ENCODE measurements around the gene PCBD2.
"Not testable (repeated sequence)": the region's sequence is repeated elsewhere in the genome, so short reads cannot be mapped to it uniquely, and the experiment has no call there.

Gene PCBD2

DNA sequence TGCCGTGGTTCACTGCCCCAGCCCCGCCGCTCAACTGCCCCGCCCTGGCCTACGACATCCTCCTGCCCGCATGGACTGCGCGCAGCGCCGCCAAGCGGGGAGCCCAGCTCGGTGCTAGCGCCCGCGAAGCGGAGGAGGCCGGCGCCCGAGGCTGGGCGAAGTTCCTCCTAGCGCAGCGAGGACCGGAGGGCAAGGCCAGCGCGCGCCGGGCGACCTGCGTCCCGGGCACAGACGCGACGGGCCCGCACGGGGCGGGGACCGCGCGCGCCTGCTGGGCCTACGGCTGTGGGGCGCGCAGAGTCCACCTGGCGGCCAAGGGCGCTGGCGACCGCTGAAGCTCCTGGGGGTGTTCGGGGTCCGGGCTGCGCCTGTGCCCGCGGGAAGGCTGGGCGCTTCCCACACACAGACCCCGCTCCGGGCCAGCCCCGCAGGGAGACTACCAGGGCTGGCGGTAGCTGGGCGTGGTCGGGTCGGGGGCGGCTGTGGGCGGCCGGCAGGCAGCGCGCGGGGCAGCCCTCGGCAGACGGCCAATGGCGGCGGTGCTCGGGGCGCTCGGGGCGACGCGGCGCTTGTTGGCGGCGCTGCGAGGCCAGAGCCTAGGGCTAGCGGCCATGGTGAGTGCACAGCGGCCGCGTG, at the start of gene PCBD2:
TSS of gene PCBD2 (plus strand) at position 522 of the 636 bp plus-strand sequence. CDS start at position 531, 9 bp downstream.
- peak; percentile 93 to 95 for DNase-seq

DNA sequence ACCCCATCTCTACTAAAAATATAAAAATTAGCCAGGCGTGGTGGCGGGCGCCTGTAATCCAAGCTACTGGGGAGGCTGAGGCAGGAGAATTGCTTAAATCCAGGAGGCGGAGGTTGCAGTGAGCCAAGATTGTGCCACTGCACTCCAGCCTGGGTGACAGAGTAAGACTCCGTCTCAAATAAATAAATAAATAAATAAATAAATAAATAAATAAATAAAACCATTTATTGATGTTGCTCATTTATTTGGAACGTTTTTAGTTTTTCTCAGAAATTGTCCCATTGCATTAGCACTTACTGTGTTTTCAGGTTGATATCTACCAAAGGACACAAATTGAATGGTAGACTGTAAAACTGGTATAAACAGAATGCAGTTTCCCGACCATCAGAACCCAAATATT, 48.5 kb upstream of the PCBD2 start:
- not testable (repeated sequence) for DNase-seq

DNA sequence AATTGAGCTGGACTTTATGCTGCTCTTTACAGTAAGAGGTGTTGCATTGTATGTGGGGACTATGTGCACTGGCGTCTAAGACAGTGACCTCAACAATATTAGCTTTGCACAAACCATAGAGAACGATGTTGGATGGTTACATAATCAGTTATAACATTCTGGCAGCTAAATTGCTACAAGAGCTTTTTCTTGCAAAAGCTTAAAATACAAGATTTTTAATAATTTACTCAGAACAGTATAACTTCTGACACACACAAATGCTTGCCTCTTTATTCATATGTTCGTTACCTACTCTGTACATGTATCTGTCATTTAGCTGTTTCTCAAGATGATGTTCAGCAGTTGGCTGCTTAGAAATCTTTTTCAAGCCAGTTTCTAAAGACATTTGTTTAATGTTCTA, 47.5 kb upstream of the PCBD2 start:
- DNase-seq = no peak

DNA sequence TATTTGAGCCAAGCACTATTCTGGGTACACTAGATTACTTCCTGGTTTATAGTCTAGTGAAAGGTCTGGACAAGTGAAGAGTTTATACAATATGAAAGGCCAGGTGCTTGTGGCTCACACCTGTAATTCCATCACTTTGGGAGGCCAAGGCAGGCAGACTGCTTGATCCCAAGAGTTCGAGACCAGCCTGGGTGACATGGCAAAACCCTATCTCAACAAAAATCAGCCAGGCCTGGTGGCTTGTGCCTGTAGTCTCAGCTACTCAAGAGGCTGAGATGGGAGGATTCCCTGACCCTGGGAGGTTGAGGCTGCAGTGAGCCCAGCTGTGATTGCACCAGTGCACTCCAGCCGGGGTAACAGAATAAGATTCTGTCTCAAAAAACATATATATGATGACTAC, 40.2 kb upstream of the PCBD2 start:
- DNase-seq = no peak

DNA sequence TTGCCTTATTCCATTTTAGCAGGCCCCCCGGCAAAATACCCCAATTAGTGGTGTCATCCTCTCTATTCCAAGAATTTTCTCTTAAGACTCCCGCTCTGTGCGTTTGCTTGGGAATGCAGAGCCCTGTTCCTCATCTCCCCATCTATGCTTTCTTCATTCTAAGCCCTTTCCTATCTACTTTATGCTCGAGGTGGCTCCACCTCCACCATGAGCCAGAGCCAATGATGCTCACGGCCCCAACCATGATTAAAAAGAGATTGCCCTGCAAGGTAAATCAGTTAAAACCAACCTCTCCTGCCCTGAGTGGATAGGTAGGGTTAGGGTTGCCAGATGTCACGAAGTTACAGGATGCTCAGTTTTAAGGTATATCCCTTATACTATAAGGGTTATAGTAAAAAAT, 31.4 kb upstream of the PCBD2 start:
- no peak for DNase-seq

DNA sequence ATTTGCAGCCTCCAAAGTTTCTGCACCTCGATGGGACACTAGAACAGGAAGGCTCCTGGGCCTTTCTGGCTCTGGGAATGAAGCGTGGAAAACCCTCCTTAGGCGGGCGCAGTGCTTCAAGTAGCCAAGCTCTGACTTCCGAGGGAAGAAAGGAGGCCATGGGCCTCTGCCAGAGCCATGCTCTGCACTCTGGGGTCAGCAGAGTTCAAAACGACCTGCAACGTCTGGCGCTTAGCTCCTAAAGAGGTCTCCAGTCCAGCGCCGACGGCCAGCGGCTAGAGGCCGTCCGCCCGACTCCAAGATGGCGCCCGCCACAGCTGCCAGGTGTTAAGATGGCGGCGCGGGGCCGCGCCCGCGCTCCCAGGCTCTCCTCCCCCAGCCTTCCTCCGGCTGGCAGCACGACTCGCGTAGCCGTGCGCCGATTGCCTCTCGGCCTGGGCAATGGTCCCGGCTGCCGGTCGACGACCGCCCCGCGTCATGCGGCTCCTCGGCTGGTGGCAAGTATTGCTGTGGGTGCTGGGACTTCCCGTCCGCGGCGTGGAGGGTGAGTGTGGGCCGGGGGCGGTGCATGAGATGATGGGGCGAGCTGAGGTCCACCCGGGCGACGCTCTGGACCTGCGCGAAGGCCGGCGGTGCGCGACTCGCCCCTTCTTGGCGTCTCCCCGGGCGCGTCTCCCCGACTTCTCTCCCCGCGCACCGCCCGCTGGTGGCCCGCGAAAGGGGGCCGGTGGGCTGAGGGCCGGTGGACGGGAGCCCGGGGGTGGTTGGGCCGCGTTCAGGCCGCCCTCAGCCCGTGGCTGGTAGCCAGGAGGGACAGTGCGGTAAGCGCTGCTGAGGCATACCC, 30.7 kb upstream of the PCBD2 start, which contains the start of gene TXNDC15:
TSS of gene TXNDC15 (plus strand) at position 385 of the 844 bp plus-strand sequence. CDS start at position 442, 57 bp downstream.
- peak; percentile 80 to 87 for DNase-seq

DNA sequence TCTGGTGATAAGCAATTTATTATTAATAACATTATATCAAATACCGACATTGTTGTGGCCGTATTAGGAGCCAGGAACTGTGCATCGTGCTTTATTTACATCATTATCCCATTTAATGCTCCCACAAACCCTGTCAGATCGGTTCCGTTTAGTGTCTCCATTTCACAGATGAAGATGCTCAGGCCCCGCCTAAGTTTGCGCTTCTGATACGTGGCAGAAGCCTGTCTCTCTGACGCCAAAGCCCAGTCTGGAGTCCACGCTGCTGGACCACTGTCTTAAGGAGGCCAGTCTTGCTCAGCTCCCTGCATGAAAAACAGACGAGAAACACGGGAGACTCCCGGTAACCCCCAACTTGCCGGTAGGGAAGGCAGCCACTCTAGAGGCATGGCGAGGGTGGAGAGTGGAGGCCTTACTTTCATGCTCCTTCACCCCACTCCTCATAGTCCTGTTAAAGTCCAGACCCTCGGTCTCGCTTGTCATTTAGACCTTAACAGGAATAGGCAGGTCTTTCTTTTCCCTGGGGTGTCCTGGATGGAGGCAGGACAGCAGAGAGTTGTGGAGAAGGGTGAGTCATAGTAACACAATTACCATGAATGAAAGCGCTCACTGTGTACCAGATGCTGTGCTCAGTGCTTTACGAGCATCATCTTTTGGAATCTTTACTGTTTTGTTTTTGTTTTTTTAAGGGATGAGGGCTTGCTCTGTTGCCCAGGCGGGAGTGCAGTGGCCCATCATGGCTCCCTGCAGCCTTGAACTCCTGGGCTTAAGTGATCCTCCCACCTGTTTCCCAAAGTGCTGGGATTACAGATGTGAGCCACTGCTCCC, 29.9 kb upstream of the PCBD2 start:
- DNase-seq = peak; percentile 35 to 44

DNA sequence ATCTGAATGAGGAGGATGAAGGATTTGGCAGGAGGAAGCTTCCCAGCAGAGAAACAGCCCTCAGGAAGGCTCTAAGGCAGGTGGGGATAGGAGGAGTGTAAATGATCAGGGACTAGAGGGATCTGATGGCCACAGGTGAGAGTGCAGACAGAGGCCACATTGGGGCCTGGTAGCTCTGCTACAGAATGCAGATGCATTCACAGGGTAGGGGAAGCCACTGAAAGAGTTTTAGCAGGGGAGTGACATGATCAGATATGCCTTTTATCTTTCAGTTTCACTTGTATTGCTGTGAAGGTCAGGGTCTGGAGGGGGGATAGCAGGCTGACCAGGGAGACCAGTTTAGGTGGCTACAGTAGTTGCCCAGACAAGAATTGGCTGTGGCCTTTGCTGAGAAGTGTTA, 27.8 kb upstream of the PCBD2 start:
- DNase-seq = no peak

DNA sequence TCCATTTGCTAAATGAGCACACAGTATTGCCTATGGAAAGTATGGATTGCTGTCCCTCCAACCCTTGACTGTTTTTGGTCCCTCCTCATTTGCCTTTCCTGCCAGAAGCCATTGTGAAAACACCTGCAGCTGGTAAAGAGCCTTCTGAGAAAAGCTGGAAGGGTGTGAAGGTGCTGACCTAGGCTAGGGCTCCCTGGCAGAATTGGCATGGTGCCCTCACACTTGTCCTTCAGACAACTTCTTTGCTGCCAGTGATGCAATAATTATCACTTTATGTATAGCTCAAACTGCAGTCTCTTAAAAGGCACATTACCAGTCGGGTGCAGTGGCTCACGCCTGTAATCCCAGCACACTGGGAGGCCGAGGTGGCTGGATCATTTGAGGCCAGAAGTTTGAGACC, 26.5 kb upstream of the PCBD2 start:
- DNase-seq = no peak

DNA sequence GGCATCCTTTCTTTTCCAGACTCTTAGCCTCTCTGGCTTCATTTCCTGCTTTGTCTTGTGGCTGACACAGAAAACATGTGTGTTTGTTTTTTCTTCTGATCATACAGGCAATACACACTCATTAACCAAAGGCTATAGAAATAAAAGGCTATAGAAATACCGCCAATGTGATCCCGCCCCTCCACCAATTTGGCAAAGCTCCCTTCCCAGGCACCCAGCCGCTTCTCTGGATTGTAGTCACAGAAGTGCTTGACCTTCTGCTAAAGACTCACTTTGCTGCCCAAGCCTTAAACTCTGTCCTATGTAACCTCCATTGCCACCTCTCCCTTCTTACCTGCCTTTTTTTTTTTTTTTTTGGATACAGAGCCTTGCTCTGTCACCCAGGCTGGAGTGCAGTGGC, 25.5 kb upstream of the PCBD2 start:
- no peak for DNase-seq

DNA sequence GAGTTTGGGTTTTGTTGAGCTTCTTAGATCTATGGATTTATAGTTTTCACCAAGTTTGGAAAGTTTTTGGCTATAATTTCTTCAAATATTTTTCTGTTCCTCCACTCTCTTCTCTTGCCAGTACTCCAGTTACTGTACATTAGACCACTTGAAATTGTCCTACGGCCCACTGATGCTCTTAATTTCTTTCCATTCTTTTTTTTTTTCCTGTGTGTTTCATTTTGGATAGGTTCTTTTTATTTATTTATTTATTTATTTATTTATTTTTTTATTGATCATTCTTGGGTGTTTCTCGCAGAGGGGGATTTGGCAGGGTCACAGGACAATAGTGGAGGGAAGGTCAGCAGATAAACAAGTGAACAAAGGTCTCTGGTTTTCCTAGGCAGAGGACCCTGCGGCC, 24.0 kb upstream of the PCBD2 start:
- DNase-seq = not testable (repeated sequence)

DNA sequence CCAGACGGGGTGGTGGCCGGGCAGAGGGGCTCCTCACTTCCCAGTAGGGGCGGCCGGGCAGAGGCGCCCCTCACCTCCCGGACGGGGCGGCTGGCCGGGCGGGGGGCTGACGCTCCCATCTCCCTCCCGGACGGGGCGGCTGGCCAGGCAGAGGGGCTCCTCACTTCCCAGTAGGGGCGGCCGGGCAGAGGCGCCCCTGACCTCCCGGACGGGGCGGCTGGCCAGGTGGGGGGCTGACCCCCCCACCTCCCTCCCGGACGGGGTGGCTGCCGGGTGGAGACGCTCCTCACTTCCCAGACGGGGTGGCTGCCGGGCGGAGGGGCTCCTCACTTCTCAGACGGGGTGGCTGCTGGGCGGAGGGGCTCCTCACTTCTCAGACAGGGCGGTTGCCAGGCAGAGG, 23.2 kb upstream of the PCBD2 start:
- DNase-seq = not testable (repeated sequence)

DNA sequence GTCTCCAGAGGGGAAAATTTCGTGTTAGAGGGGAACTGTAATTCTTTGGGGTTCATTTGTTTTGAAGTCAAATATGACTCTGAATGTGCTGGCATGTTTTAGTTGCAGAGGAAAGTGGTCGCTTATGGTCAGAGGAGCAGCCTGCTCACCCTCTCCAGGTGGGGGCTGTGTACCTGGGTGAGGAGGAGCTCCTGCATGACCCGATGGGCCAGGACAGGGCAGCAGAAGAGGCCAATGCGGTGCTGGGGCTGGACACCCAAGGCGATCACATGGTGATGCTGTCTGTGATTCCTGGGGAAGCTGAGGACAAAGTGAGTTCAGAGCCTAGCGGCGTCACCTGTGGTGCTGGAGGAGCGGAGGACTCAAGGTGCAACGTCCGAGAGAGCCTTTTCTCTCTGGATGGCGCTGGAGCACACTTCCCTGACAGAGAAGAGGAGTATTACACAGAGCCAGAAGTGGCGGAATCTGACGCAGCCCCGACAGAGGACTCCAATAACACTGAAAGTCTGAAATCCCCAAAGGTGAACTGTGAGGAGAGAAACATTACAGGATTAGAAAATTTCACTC, 17.3 kb upstream of the PCBD2 start:
- no peak for DNase-seq

DNA sequence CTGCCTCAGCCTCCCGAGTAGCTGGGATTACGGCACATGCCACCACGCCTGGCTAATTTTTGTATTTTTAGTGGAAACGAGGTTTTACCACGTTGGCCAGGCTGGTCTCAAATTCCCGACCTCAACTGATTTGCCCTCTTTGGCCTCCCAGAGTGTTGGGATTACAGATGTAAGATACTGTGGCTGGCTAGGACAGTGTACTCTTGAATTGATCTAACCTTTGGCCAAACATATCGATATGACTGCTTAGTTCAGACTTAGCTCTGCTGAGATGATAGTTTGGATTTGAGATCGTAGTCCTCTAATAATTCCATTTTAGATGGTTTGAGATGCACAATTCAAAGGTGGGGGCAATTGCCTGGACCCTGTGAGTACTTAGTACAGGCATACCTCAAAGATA, 15.6 kb upstream of the PCBD2 start:
- DNase-seq = no peak

DNA sequence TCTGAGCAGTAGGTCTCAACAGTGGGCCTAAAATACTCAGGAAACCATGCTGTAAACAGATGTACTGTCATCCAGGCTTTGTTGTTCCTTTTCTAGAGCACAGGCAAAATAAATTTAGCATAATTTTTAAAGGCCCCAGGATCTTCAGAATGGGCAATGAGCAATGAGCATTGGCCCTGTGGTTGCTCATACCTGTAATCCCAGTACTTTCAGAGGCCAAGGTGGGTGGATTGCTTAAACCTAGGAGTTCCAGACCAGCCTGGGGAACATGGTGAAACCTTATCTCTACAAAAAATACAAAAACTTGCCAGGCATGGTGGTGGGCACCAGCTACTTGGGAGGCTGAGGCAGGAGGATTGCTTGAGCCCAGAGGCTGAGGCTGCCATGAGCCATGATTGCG, 13.5 kb upstream of the PCBD2 start:
- no peak for DNase-seq

DNA sequence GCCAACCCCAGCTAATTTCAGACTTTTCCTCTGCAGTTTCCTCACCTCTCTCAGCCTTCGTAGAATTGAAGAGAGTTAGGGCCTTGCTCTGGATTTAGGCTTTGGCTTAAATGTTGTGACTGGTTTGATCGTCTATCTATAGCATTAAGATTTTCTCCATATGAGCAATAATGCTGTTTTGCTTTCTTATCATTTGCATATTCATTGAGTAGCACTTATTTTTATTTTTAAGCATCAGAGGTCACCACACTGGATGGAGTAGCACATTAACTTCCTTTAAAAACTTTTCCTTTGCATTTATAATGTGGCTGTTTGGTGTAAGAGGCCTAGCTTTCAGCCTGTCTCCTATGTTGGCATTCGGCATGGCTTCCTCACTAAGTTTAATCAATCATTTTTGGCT, 12.6 kb upstream of the PCBD2 start:
- DNase-seq = no peak

DNA sequence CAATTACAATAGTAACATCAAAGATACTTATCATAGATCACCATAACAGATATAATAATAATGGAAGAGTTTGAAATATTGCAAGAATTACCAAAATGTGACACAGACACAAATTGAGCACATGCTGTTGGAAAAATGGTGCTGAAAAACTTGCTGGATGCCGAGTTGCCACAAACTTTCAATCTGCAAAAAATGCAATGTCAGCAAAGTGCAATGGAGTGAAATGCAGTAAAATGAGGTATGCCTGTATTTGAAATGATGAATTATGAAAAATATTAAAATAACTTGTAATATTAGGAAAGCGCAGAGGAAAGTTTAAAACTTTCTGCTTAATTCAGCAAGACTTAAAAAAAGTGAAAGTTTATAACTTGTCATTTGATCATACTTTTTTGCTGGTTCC, 12.0 kb upstream of the PCBD2 start:
- DNase-seq = no peak

DNA sequence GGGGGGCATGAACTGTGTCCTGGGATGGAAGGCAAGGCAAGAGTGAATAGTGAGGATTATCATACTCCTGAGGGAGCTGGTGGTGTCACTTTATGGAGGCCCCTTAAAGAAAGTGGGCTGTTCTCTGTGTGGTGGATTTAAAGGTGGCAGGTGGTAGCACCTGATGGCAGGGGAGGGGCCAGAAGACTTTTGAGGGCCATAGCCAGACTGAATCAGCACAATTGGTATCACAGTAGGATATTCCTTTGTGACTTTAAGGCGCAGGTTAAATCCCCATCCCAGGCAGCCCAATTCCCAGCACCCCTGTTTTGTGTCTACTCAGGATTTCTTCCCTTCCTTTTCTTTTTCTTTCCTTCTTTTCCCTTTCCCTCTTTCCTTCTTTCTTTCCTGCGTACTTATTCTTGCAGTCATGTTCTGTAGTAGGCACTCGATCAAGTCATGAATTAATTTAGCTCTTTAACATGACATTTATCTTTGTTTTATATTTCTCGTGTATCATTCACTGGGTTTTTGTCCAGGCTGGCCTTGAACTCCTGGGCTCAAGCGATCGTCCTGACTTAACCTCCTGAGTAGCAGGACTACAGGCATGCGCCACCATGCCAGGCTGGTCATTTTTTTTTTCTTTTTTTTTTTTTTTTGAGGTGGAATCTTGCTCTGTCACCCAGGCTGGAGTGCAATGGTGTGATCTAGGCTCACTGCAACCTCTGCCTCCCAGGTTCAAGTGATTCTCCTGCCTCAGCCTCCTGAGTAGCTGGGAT, 11.0 kb upstream of the PCBD2 start:
- DNase-seq = no peak

DNA sequence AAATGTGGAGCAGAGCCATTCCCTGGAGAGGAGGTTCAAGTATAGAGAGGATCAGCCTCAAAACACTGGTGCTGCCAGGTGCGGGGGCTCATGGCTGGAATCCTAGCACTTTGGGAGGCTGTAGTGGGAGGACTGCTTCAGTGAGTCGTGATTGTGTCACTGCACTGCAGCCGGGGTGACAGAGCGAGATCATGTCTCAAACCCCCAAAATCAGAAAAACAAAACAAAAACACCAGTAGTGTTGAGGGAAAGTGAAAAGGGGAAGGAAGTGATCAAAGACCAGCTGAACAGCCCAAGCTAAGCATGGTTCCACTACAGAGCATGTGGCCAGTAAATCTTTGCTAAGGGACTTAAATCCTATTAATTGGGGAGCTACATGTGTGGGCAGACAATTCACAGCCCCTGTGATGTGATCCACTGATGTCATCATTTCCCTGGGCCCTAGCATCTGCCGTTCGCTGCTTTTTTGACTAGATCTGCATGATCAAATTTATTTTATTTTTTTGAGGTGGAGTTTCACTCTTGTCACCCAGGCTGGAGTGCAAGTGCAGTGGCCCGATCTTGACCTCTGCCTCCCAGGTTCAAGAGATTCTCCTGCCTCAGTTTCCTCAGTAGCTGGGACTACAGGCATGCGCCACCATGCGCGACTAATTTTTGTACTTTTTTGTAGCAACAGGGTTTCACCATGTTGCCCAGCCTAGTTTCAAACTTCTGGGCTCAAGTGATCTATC, 2.7 kb upstream of the PCBD2 start:
- peak; percentile 49 to 64 for DNase-seq

DNA sequence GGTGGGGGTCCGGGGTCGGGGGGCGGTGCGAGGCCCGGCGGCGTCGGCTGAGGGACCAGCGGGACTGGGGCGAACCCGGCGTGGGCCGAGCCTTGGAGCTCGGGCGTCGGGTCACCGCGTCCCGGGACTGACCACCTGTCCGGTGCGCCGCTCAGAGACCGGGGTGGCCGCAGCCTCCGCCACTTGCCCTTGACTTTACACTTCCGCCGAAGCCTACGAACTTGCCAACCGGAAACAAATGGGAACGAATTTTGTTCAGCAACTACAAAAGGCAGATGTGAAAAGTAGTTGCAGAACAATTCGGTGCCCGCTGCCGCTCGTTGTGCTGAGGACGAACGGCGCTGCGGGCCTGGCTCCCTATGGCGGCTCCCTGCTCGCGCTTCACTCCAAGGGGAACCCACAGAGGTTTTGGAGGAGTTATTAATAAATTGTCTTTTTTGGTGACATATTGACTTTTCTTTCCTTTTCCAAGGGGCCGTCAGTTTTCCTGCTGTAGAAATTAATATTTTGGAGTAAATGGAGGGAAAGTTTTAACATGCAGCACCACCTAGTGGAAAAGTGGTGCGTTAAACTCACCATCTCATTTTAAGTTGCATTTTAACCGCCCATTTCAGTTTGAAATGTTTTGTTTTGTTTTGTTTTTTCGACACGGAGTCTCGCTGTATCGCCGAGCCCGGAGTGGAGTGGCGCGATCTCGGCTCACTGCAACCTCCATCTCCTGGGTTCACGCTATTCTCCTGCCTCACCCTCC, 490 bp downstream of the PCBD2 start:
- DNase-seq = peak; percentile 41 to 73

DNA sequence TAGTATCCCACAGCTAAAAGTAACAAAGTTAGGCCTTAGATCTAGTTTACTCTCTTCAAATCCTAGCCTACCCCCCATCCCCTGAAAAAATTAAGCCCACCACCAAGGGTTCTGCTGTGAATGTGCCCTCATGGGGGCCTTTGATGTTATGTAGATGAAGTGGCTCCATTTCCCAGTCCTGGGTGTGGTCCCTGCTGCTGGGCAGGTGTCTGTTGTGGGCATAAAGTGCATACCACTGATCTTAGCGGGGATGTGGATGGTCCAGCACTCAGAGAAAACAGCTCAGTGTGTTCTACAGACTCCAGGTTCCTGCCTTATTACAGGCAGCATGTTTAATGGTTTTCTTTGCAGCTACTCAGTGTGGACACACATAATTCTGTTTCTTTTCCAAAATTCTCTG, 1.9 kb downstream of the PCBD2 start:
- DNase-seq = no peak
